Astrocyte (in vitro differentiated cells and primary cell): ENCODE measurements around the gene TAS2R5.

Experiments
- CTCF ChIP-seq: IDR thresholded peaks from 2 replicates; pipeline ENCODE4 v1.5.1; 2011; ENCODE audit warnings: low read depth, mild to moderate bottlenecking, inconsistent platforms, low read length, moderate library complexity; ENCODE audit not compliant: insufficient read depth
- EZH2 ChIP-seq: IDR thresholded peaks from 2 replicates; pipeline ENCODE4 v1.6.1; 2012; ENCODE audit warnings: mild to moderate bottlenecking, low read length, inconsistent platforms; ENCODE audit not compliant: insufficient read depth

GRCh38 chr7:141792526-141792925 is 2.5 kb downstream of the TAS2R5 start:
- TF ChIP-seq CTCF, result no peak
- TF ChIP-seq EZH2, result no peak
